ENCODE data around the gene C10orf95.

Gene C10orf95

GRCh38 chr10:102406815-102407214 is 44.5 kb downstream of the C10orf95 start:
- no peak overlapping the region for H3K27ac ChIP-seq (ENCODE audit: extremely low read depth, low read depth, low read length)
- H3K9me3 ChIP-seq (ENCODE audit: control insufficient read depth, insufficient read depth, low read depth, low read length): no peaks in the 10 kb centered on the region
- TF ChIP-seq WT1 (tag by site-specific recombination; IDR thresholded peaks at IDR 0.05) (no peak), ZNF544 (tag by site-specific recombination; IDR thresholded peaks at IDR 0.05) (no peak), ZNF785 (tag by site-specific recombination; IDR thresholded peaks at IDR 0.05) (no peak), ZSCAN18 (tag by site-specific recombination; IDR thresholded peaks at IDR 0.05) (no peak), ZNF768 (tag by site-specific recombination; IDR thresholded peaks at IDR 0.05) (no peak), KLF10 (tag by site-specific recombination; IDR thresholded peaks at IDR 0.05) (no peak), ZNF138 (tag by site-specific recombination; IDR thresholded peaks at IDR 0.05; ENCODE audit: borderline replicate concordance) (no peak), PRDM6 (tag by site-specific recombination; IDR thresholded peaks at IDR 0.05) (no peak), KLF7 (tag by site-specific recombination; IDR thresholded peaks at IDR 0.05; ENCODE audit: borderline replicate concordance) (no peak)
- H3K36me3 ChIP-seq (ENCODE audit: control insufficient read depth in 2 of 2, insufficient read depth in 1 of 2, low read length in 2 of 2): peaks cover 0 to under 1% of the 10 kb centered on the region in 2 experiments; a peak in 1 of 3 replicates
- H3K4me3 ChIP-seq (ENCODE audit: low read depth, low read length): no peak overlapping the region
- POLR2A ChIA-PET: interaction anchor here (0.6 to 1.1 kb wide), 3 partner anchors 14 to 35 kb away, joined by 3 to 4 read pairs (median 4); partner anchors contain the start of gene FBXL15
- CTCF ChIA-PET: interaction anchor here (0.7 to 7.2 kb wide), 2 partner anchors 13 to 17 kb away, joined by 3 to 41 read pairs; no protein-coding TSS in a partner anchor
- no peaks in the 10 kb centered on the region; the same call in 1 of the 2 replicates for H3K4me1 ChIP-seq (ENCODE audit: control insufficient read depth, insufficient read depth, low read length)

- Histone ChIP-seq H3K4me1 (ENCODE audit: control insufficient read depth, insufficient read depth, low read length) (no peaks in the 10 kb centered on the region; the same call in 1 of the 2 replicates), H3K36me3 (ENCODE audit: control insufficient read depth in 2 of 2, insufficient read depth in 1 of 2, low read length in 2 of 2) (peaks cover 0 to 8% of the 10 kb centered on the region in 2 experiments; a peak in 1 of 3 replicates), H3K9me3 (ENCODE audit: control insufficient read depth, insufficient read depth, low read depth, low read length) (no peaks in the 10 kb centered on the region), H3K4me3 (ENCODE audit: low read depth, low read length) (no peak overlapping the region), H3K27ac (ENCODE audit: extremely low read depth, low read depth, low read length) (no peak overlapping the region)
- CTCF ChIA-PET: interaction anchor here (0.9 to 7.2 kb wide), 6 partner anchors 10 to 239 kb away, joined by 3 to 41 read pairs (median 3); partner anchors contain the start of gene FBXL15
- POLR2A ChIA-PET: interaction anchor here (0.7 kb wide), 1 partner anchor 20 kb away, joined by 3 read pairs; no protein-coding TSS in a partner anchor
- TF ChIP-seq GLIS2 (tag by site-specific recombination; IDR thresholded peaks at IDR 0.05): peak; percentile 44
- peak; percentile 44; the same call in 1 of the 2 replicates for TF ChIP-seq GLIS1 (tag by site-specific recombination; IDR thresholded peaks at IDR 0.05)
- no peak for TF ChIP-seq ZNF707 (tag by site-specific recombination; IDR thresholded peaks at IDR 0.05)
Measured at GRCh38 chr10:102405632-102406031, 45.7 kb downstream of the C10orf95 start.

GRCh38 chr10:102405108-102405571 is 46.2 kb downstream of the C10orf95 start:
- no peak overlapping the region for H3K4me3 ChIP-seq (ENCODE audit: low read depth, low read length)
- no peak overlapping the region for H3K27ac ChIP-seq (ENCODE audit: extremely low read depth, low read depth, low read length)
- peaks cover 0 to 13% of the 10 kb centered on the region in 2 experiments; a peak in 1 of 3 replicates for H3K36me3 ChIP-seq (ENCODE audit: control insufficient read depth in 2 of 2, insufficient read depth in 1 of 2, low read length in 2 of 2)
- no peaks in the 10 kb centered on the region for H3K9me3 ChIP-seq (ENCODE audit: control insufficient read depth, insufficient read depth, low read depth, low read length)
- CTCF ChIA-PET: interaction anchor here (0.7 to 7.2 kb wide), 6 partner anchors 8 to 235 kb away, joined by 3 to 41 read pairs (median 10); no protein-coding TSS in a partner anchor
- POLR2A ChIA-PET: interaction anchor here (2.1 kb wide), 1 partner anchor 15 kb away, joined by 8 read pairs; the partner anchor contains the start of gene FBXL15
- no peaks in the 10 kb centered on the region; the same call in 1 of the 2 replicates for H3K4me1 ChIP-seq (ENCODE audit: control insufficient read depth, insufficient read depth, low read length)
- no peak for TF ChIP-seq ZFP37 (tag by site-specific recombination; IDR thresholded peaks at IDR 0.05)
- no peak for TF ChIP-seq ZNF146 (tag by site-specific recombination; IDR thresholded peaks at IDR 0.05)
- TF ChIP-seq ZNF169 (tag by site-specific recombination; IDR thresholded peaks at IDR 0.05): no peak
- no peak for TF ChIP-seq ZNF324 (tag by site-specific recombination; IDR thresholded peaks at IDR 0.05)
- no peak for TF ChIP-seq ZNF560 (tag by site-specific recombination; IDR thresholded peaks at IDR 0.05; ENCODE audit: borderline replicate concordance)
- TF ChIP-seq ZNF214 (tag by site-specific recombination; IDR thresholded peaks at IDR 0.05; ENCODE audit: borderline replicate concordance): no peak
